ENCODE measurements around the gene METTL26.
"Not testable (repeated sequence)": the region's sequence is repeated elsewhere in the genome, so short reads cannot be mapped to it uniquely, and the experiment has no call there.

- not testable (repeated sequence) for TF ChIP-seq CTCF, POLR2AphosphoS5, POLR2A (IDR thresholded peaks at IDR 0.05)
Measured at GRCh38 chr16:597655-598054, 38.5 kb downstream of the METTL26 start.
